ENCODE results near the gene TRMT6. TPM values are rescaled to one million over a fixed set of nuclear protein-coding genes. Genes with fewer than 3 reads are reported as not detected.
A peak's percentile ranks its signal among the peaks of the same experiment; 100 is the strongest.

TRMT6 gene
- total RNA-seq, 1 donor, result 5.4 TPM

- H3K9me3 ChIP-seq (ENCODE audit: low read depth, low read length), result no peaks in the 10 kb centered on the region
- no peak overlapping the region for H3K4me3 ChIP-seq (ENCODE audit: insufficient read depth, low read length)
- no peaks in the 10 kb centered on the region for H3K27me3 ChIP-seq (ENCODE audit: insufficient read depth, low read length)
- peaks cover 12% of the 10 kb centered on the region for H3K4me1 ChIP-seq (ENCODE audit: insufficient read depth, low read length)
- H3K36me3 ChIP-seq (ENCODE audit: insufficient read depth, low read length), result peaks cover 3% of the 10 kb centered on the region
- no peaks in the 10 kb centered on the region for H4K20me1 ChIP-seq (ENCODE audit: insufficient read depth, low read length)
- no peak overlapping the region for H3K4me2 ChIP-seq (ENCODE audit: insufficient read depth, low read length)
- peak overlapping the region; percentile 54 for H3K27ac ChIP-seq (ENCODE audit: low read depth, low read length)
- peak; percentile 82 for DNase-seq (ENCODE audit: insufficient read length, low spot score, missing footprints)
- no peak for TF ChIP-seq CTCF (IDR thresholded peaks at IDR 0.05; ENCODE audit: extremely low read depth, low read depth, low read length)
- H3K79me2 ChIP-seq (ENCODE audit: insufficient read depth, low read length), result no peaks in the 10 kb centered on the region
- H2AFZ ChIP-seq (ENCODE audit: low read length), result no peak overlapping the region
Measured at GRCh38 chr20:5991623-5992441, 41.5 kb upstream of the TRMT6 start.

- H3K4me1 ChIP-seq (ENCODE audit: insufficient read depth, low read length), result peaks cover 12% of the 10 kb centered on the region
- no peaks in the 10 kb centered on the region for H3K79me2 ChIP-seq (ENCODE audit: insufficient read depth, low read length)
- no peak overlapping the region for H3K4me3 ChIP-seq (ENCODE audit: insufficient read depth, low read length)
- no peaks in the 10 kb centered on the region for H3K9me3 ChIP-seq (ENCODE audit: low read depth, low read length)
- peak overlapping the region; percentile 54 for H3K27ac ChIP-seq (ENCODE audit: low read depth, low read length)
- H4K20me1 ChIP-seq (ENCODE audit: insufficient read depth, low read length), result no peaks in the 10 kb centered on the region
- no peak overlapping the region for H2AFZ ChIP-seq (ENCODE audit: low read length)
- peaks cover 3% of the 10 kb centered on the region for H3K36me3 ChIP-seq (ENCODE audit: insufficient read depth, low read length)
- no peak for DNase-seq (ENCODE audit: insufficient read length, low spot score, missing footprints)
- H3K4me2 ChIP-seq (ENCODE audit: insufficient read depth, low read length), result no peak overlapping the region
- no peak for TF ChIP-seq CTCF (IDR thresholded peaks at IDR 0.05; ENCODE audit: extremely low read depth, low read depth, low read length)
- H3K27me3 ChIP-seq (ENCODE audit: insufficient read depth, low read length), result no peaks in the 10 kb centered on the region
Measured at GRCh38 chr20:5990946-5991345, 40.6 kb upstream of the TRMT6 start.

- TF ChIP-seq CTCF (IDR thresholded peaks at IDR 0.05; ENCODE audit: extremely low read depth, low read depth, low read length), result no peak
- Histone ChIP-seq H3K36me3 (ENCODE audit: insufficient read depth, low read length) (peaks cover 3% of the 10 kb centered on the region), H3K4me1 (ENCODE audit: insufficient read depth, low read length) (peaks cover 12% of the 10 kb centered on the region), H3K27me3 (ENCODE audit: insufficient read depth, low read length) (no peaks in the 10 kb centered on the region), H3K4me3 (ENCODE audit: insufficient read depth, low read length) (no peak overlapping the region), H3K4me2 (ENCODE audit: insufficient read depth, low read length) (no peak overlapping the region), H3K79me2 (ENCODE audit: insufficient read depth, low read length) (no peaks in the 10 kb centered on the region), H3K9me3 (ENCODE audit: low read depth, low read length) (no peaks in the 10 kb centered on the region), H4K20me1 (ENCODE audit: insufficient read depth, low read length) (no peaks in the 10 kb centered on the region), H3K27ac (ENCODE audit: low read depth, low read length) (no peak overlapping the region), H2AFZ (ENCODE audit: low read length) (no peak overlapping the region)
- DNase-seq (ENCODE audit: insufficient read length, low spot score, missing footprints), result no peak
Measured at GRCh38 chr20:5989539-5989938, 39.2 kb upstream of the TRMT6 start.

DNA sequence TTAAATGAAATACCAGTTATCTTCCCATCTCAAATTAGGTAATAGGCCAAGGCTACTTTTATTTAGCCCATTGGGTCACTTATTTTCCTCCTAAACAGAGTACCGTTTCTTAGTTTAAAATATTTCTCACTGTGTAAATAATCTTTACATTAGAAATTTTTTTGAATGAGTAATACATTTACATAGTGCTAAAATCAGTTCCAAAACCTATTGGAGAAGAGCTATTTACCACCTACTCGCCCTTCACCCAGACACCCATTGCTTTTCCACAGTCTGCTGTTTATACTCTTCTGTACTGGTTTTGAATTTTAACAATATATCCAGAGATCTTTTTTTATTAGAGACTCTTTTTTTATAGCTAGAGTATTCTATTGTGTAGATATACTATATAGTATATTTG, 37.0 kb upstream of the TRMT6 start:
- Histone ChIP-seq H3K79me2 (ENCODE audit: insufficient read depth, low read length) (no peaks in the 10 kb centered on the region), H3K9me3 (ENCODE audit: low read depth, low read length) (no peaks in the 10 kb centered on the region), H3K27me3 (ENCODE audit: insufficient read depth, low read length) (no peaks in the 10 kb centered on the region), H4K20me1 (ENCODE audit: insufficient read depth, low read length) (no peaks in the 10 kb centered on the region), H3K4me1 (ENCODE audit: insufficient read depth, low read length) (peaks cover 12% of the 10 kb centered on the region), H3K4me2 (ENCODE audit: insufficient read depth, low read length) (no peak overlapping the region), H3K4me3 (ENCODE audit: insufficient read depth, low read length) (no peak overlapping the region), H2AFZ (ENCODE audit: low read length) (no peak overlapping the region), H3K36me3 (ENCODE audit: insufficient read depth, low read length) (no peaks in the 10 kb centered on the region), H3K27ac (ENCODE audit: low read depth, low read length) (no peak overlapping the region)
- no peak for TF ChIP-seq CTCF (IDR thresholded peaks at IDR 0.05; ENCODE audit: extremely low read depth, low read depth, low read length)
- DNase-seq (ENCODE audit: insufficient read length, low spot score, missing footprints), result no peak

Measured in osteoblast (primary cell).